ENCODE data around the gene KRTAP5-8.

- no peak for TF ChIP-seq TCF12 (IDR thresholded peaks at IDR 0.05; ENCODE audit: low read depth)
- TF ChIP-seq RAD21 (IDR thresholded peaks at IDR 0.05; ENCODE audit: low read depth): no peak
- no peak for TF ChIP-seq NFIC (IDR thresholded peaks at IDR 0.05)
- no peak for TF ChIP-seq TEAD4 (IDR thresholded peaks at IDR 0.05)
- no peak for TF ChIP-seq CEBPB (IDR thresholded peaks at IDR 0.05)
- no peak for TF ChIP-seq YY1 (IDR thresholded peaks at IDR 0.05; ENCODE audit: low read depth)
- no peak for TF ChIP-seq REST (IDR thresholded peaks at IDR 0.05; ENCODE audit: low read depth)
- TF ChIP-seq EP300 (IDR thresholded peaks at IDR 0.05; ENCODE audit: borderline replicate concordance): no peak
- TF ChIP-seq FOXM1 (IDR thresholded peaks at IDR 0.05; ENCODE audit: borderline replicate concordance, low read depth): no peak
- no peak for TF ChIP-seq EGR1 (IDR thresholded peaks at IDR 0.05)
- TF ChIP-seq MAX (IDR thresholded peaks at IDR 0.05): no peak
Measured at GRCh38 chr11:71498091-71498490, 39.7 kb upstream of the KRTAP5-8 start.

All from Ishikawa (cell line).